ENCODE results near the gene RXRA.

The RXRA gene

GRCh38 chr9:134358026-134358661, 31.9 kb downstream of the RXRA start:
- peaks cover 7% of the 10 kb centered on the region for H3K36me3 ChIP-seq
- no peak for TF ChIP-seq CTCF (IDR thresholded peaks at IDR 0.05)
- no peaks in the 10 kb centered on the region for H3K27me3 ChIP-seq
- peaks cover 67 to 86% of the 10 kb centered on the region in 2 experiments for H3K4me1 ChIP-seq (ENCODE audit: control insufficient read depth in 1 of 2, insufficient read depth in 1 of 2, low read depth in 1 of 2, low read length in 1 of 2)
- H3K4me3 ChIP-seq (ENCODE audit: low read depth in 1 of 2, low read length in 1 of 2): no peak overlapping the region
- peak overlapping the region; percentile 89 for H3K27ac ChIP-seq
- H3K9me3 ChIP-seq: no peaks in the 10 kb centered on the region

- Histone ChIP-seq H3K4me3 (ENCODE audit: low read depth in 1 of 2, low read length in 1 of 2) (peak overlapping the region in 1 of 2 experiments; percentile 39), H3K27ac (peak overlapping the region; percentile 89), H3K36me3 (peaks cover 7% of the 10 kb centered on the region), H3K9me3 (no peaks in the 10 kb centered on the region), H3K27me3 (no peaks in the 10 kb centered on the region), H3K4me1 (ENCODE audit: control insufficient read depth in 1 of 2, insufficient read depth in 1 of 2, low read depth in 1 of 2, low read length in 1 of 2) (peaks cover 67 to 90% of the 10 kb centered on the region in 2 experiments)
- TF ChIP-seq CTCF (IDR thresholded peaks at IDR 0.05): no peak
Measured at GRCh38 chr9:134358662-134359319, 32.5 kb downstream of the RXRA start.

GRCh38 chr9:134359493-134360179, 33.4 kb downstream of the RXRA start:
- Histone ChIP-seq H3K4me3 (ENCODE audit: low read depth in 1 of 2, low read length in 1 of 2) (peak overlapping the region; percentile 24 to 39), H3K27me3 (no peaks in the 10 kb centered on the region)

GRCh38 chr9:134360180-134360759, 34.0 kb downstream of the RXRA start:
- Histone ChIP-seq H3K9me3 (no peaks in the 10 kb centered on the region), H3K27me3 (no peaks in the 10 kb centered on the region), H3K4me3 (ENCODE audit: low read depth in 1 of 2, low read length in 1 of 2) (peak overlapping the region; percentile 24 to 39), H3K36me3 (peaks cover 7% of the 10 kb centered on the region), H3K4me1 (ENCODE audit: control insufficient read depth in 1 of 2, insufficient read depth in 1 of 2, low read depth in 1 of 2, low read length in 1 of 2) (peaks cover 70 to 94% of the 10 kb centered on the region in 2 experiments), H3K27ac (peak overlapping the region; percentile 89)
- peak; percentile 15 for TF ChIP-seq CTCF (IDR thresholded peaks at IDR 0.05)

More at GRCh38 chr9:134359493-134360179, 33.4 kb downstream of the RXRA start:
- TF ChIP-seq CTCF (IDR thresholded peaks at IDR 0.05): no peak
- H3K27ac ChIP-seq: peak overlapping the region; percentile 89
- no peaks in the 10 kb centered on the region for H3K9me3 ChIP-seq
- H3K36me3 ChIP-seq: peaks cover 7% of the 10 kb centered on the region
- H3K4me1 ChIP-seq (ENCODE audit: control insufficient read depth in 1 of 2, insufficient read depth in 1 of 2, low read depth in 1 of 2, low read length in 1 of 2): peaks cover 70 to 94% of the 10 kb centered on the region in 2 experiments

GRCh38 chr9:134360897-134361296, 34.6 kb downstream of the RXRA start:
- Histone ChIP-seq H3K9me3 (no peaks in the 10 kb centered on the region), H3K4me1 (ENCODE audit: control insufficient read depth in 1 of 2, insufficient read depth in 1 of 2, low read depth in 1 of 2, low read length in 1 of 2) (peaks cover 70 to 94% of the 10 kb centered on the region in 2 experiments), H3K36me3 (peaks cover 7% of the 10 kb centered on the region), H3K27me3 (no peaks in the 10 kb centered on the region), H3K27ac (peak overlapping the region; percentile 89), H3K4me3 (ENCODE audit: low read depth in 1 of 2, low read length in 1 of 2) (peak overlapping the region in 1 of 2 experiments; percentile 39)
- TF ChIP-seq CTCF (IDR thresholded peaks at IDR 0.05): no peak
